ENCODE results near the gene DNAH8.

The DNAH8 gene

GRCh38 chr6:38775870-38776269, 60.8 kb downstream of the DNAH8 start:
- Mint-ChIP-seq H3K27ac (no peak overlapping the region), H3K4me1 (no peaks in the 10 kb centered on the region), H3K36me3 (ENCODE audit: low read depth) (no peaks in the 10 kb centered on the region), H3K27me3 (ENCODE audit: low read depth) (no peaks in the 10 kb centered on the region), H3K4me3 (no peak overlapping the region), H3K9me3 (no peaks in the 10 kb centered on the region)
- TF ChIP-seq CTCF (IDR thresholded peaks at IDR 0.05; ENCODE audit: unreplicated experiment in 3 of 3), result no peak

- H3K9me3 Mint-ChIP-seq, result no peaks in the 10 kb centered on the region
- no peaks in the 10 kb centered on the region for H3K4me1 Mint-ChIP-seq
- TF ChIP-seq CTCF (IDR thresholded peaks at IDR 0.05; ENCODE audit: unreplicated experiment in 3 of 3), result no peak
- no peak overlapping the region for H3K27ac Mint-ChIP-seq
- no peaks in the 10 kb centered on the region for H3K36me3 Mint-ChIP-seq (ENCODE audit: low read depth)
- H3K27me3 Mint-ChIP-seq (ENCODE audit: low read depth), result no peaks in the 10 kb centered on the region
- no peak overlapping the region for H3K4me3 Mint-ChIP-seq
These were observed 61.4 kb downstream of the DNAH8 start for GRCh38 chr6:38776515-38776914.

- Mint-ChIP-seq H3K27me3 (ENCODE audit: low read depth) (no peaks in the 10 kb centered on the region), H3K4me1 (peaks cover 9% of the 10 kb centered on the region), H3K9me3 (no peaks in the 10 kb centered on the region), H3K36me3 (ENCODE audit: low read depth) (no peaks in the 10 kb centered on the region), H3K27ac (no peak overlapping the region), H3K4me3 (no peak overlapping the region)
- no peak for TF ChIP-seq CTCF (IDR thresholded peaks at IDR 0.05; ENCODE audit: unreplicated experiment in 3 of 3)
These were observed 64.4 kb downstream of the DNAH8 start for GRCh38 chr6:38779310-38780062.

- Mint-ChIP-seq H3K4me3 (no peak overlapping the region), H3K27ac (peak overlapping the region in 1 of 3 experiments; percentile 63), H3K4me1 (peaks cover 14% of the 10 kb centered on the region), H3K9me3 (no peaks in the 10 kb centered on the region), H3K36me3 (ENCODE audit: low read depth) (no peaks in the 10 kb centered on the region), H3K27me3 (ENCODE audit: low read depth) (no peaks in the 10 kb centered on the region)
- TF ChIP-seq CTCF (IDR thresholded peaks at IDR 0.05; ENCODE audit: unreplicated experiment in 3 of 3), result no peak
These were observed 67.5 kb downstream of the DNAH8 start for GRCh38 chr6:38782616-38783015.

GRCh38 chr6:38783443-38784228, 68.5 kb downstream of the DNAH8 start:
- Mint-ChIP-seq H3K27me3 (ENCODE audit: low read depth) (no peaks in the 10 kb centered on the region), H3K4me1 (peaks cover 18% of the 10 kb centered on the region), H3K27ac (peak overlapping the region; percentile 24 to 43 (median 43)), H3K9me3 (no peaks in the 10 kb centered on the region), H3K4me3 (no peak overlapping the region), H3K36me3 (ENCODE audit: low read depth) (no peaks in the 10 kb centered on the region)
- no peak for TF ChIP-seq CTCF (IDR thresholded peaks at IDR 0.05; ENCODE audit: unreplicated experiment in 3 of 3)
